GM03348 (cell line): Measurements from ENCODE around the gene SEMA3E.
"Not testable (repeated sequence)": the region's sequence is repeated elsewhere in the genome, so short reads cannot be mapped to it uniquely, and the experiment has no call there.

Experiments
- DNase-seq: peaks from one replicate; pipeline ENCODE4 v3.0.0; 2012; ENCODE audit warnings: low spot score

SEMA3E gene

DNA sequence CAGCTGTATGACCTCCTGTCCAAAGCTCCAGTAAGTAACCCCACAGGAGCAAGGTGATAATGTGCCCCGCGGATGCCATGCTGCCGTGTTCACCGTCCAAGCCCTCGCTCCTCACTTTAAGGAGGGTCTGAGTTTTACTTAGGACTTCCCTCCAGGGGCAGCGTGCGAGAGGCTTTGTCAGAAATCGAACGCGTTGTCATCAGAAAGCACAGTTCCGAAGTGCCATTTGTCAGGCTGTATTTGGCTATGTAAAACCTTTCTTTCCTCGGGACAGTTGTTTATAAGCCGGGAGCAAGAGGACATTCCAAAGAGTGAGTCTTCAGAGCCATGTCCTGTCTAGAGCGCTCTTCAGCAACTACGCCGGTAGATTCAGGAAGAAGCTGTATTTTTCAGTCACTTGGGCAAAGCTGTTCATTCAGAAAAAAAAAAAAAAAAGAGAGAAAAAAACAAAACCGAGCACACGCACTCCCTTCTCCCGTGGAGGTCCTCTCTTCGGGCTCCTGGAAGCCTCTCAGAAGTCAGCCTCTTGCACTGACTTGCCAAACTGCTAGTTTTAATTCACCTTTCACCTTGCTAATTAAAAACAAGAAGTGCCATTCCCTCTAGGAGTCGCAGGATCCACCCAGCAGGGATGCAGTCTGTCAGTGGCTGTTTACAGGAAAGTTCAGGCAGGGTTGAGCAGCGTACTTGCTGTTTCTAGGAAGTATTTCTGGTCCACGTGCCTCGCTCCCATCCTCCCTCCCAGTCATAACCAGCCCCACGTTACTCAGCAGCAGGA lies at the start of gene SEMA3E:
Gene SEMA3E, minus strand, starts transcription at position 676 of the 778 bp plus-strand sequence.
- DNase-seq, result peak; percentile 24

- DNase-seq, result no peak
Observed at GRCh38 chr7:83697804-83698530, 49.0 kb upstream of the SEMA3E start.

- no peak for DNase-seq
Observed at GRCh38 chr7:83696101-83696500, 47.2 kb upstream of the SEMA3E start.

DNA sequence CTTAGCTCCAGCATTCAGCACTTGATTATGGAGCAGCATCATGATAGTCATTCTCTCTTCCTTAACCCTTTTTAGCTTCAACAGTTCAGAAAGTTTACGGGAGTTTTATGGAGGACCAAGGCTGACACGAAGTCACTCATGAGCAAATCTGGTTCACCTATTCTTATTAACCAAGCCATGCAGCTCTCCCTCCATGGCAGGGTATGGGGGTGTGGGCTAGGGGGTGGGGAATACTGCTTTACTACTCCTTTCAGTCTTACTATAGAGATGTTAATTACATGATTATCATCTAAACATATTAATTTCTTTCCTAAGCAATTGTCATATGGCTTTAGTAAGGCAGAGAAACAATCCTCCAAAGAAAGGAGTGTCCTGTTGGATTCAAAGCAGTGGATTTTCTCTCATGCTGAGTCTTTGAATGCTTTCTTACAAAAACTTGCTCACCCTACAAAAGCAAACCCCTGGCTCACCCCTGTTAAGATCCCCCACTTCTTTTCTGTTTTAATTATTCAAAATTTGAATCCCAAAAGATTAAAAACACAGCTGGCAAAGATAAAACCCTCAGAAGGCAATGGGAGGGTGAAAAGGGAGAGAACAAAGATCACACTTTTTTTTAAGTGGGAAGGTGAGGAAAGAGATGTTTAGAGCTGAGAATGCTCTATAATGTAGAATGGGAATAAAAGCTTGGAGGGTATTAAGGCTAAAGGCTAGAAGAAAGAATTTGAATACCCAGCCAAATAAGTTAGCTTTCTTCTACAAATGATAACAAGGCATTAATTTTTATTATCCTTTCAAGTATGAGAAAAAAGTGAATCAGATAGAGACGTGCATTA lies 46.4 kb upstream of the SEMA3E start:
- no peak for DNase-seq

DNA sequence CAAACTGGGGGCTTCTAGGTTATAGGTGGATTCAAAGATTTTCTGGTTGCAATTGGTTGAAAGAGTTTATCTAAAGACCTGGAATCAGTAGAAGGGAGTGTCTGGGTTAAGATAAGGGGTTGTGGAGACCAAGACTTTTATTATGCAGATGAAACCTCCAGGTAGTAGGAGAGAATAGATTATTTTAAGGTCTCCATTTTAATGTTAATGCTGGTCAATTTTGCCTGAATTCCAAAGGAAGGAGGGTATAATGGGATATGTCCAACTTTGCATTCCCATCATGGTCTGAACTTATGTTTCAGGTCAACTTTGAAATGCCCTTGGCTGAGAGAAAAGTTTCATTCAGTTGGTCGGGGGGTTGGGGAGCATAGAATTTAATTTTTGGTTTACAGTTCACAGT lies 44.3 kb upstream of the SEMA3E start:
- DNase-seq, result no peak

DNA sequence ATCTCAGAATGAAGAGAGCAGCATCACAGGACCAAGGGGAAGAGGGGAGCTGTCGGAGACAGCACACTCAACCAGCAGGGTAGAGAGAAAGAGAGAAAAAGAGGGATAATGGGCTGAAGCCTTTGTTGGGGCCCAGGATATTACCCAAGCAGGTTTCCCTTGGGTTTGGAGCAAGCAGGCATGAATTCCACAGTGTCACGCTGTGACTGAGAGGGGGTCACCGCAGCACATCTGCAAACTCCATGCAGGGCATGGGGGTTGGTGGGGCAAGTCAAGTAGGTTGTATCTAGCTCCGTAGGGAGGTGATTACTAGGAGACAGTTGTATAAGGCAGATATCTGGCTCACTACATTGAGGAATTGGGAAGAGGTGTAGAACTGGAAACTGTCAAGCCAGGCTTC lies 42.2 kb upstream of the SEMA3E start:
- DNase-seq, result no peak

- no peak for DNase-seq
Observed at GRCh38 chr7:83689855-83690254, 40.9 kb upstream of the SEMA3E start.

- no peak for DNase-seq
Observed at GRCh38 chr7:83686416-83686815, 37.5 kb upstream of the SEMA3E start.

DNA sequence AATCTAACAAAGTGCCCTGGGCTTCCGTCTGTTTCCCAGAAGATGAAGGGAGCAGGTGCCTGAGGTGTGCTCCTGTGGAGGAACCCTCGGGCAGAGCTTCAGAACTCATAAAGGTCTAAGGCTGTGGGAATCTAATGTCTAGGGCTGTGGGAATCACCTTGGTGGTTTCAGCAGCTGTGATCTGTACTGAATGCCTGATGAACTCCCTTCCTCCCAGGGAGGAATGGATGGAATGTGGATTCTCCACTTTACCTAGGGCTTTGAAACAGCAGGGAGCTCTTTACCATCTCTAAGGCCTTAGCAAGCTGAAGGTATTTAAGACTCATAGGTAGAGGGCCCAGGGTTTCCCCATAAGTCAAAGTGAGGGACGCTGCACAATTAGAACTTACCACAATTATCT lies 36.0 kb upstream of the SEMA3E start:
- no peak for DNase-seq

GRCh38 chr7:83681200-83681778 lies 32.4 kb upstream of the SEMA3E start:
- DNase-seq, result no peak

- peak; percentile 74 for DNase-seq
Observed at GRCh38 chr7:83677180-83677866, 28.4 kb upstream of the SEMA3E start.

DNA sequence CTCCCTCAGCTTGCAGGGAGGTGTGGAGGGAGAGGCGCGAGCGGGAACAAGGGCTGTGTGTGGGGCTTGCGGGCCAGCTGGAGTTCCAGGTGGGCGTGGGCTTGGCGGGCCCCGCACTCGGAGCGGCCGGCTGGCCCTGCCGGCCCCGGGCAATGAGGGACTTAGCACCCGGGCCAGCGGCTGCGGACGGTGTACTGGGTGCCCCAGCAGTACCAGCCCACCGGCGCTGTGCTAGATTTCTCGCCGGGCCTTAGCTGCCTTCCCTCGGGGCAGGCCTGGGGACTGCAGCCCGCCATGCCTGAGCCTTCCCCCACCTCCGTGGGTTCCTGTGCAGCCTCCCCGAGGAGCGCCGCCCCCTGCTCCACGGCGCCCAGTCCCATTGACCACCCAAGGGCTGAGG lies 24.4 kb upstream of the SEMA3E start:
- not testable (repeated sequence) for DNase-seq

DNA sequence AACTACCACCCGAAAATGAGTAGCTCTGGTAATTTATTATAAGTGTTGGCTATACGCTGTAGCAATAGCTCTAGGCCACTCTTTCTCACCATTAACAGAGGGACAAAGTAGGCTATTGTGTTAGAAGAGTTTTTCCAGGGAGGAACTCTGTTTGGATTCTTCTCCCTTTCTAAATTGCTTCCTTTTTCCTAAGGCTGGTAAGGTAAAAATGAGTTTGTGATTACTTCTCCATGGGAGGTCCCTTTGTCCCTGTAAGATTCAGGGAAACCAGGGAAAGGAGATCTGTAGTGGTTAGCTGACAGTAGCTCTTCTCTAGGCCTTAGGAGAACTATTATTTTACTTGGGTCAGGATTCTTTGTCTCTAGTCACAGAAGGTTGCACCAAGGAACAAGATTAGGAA lies 23.2 kb upstream of the SEMA3E start:
- no peak for DNase-seq

DNA sequence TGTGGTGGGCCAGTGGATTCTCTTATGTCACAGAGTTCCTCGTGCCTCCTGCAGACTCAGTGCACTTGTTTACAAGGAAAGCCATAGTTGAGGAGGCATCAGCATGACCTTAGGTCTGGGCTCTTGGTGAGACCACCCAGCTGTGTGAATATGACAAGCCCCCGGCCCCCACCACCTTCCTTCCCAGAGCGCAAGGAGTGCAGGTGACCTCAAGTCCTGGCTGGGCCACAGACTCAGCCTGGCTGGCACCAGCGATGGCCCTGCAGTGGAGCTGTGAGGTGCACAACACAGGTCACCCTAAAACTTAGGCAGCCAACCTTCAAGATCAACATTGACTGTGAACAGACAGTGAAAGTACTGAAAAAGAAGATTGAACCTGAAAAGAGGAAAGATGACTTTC lies 14.2 kb upstream of the SEMA3E start:
- DNase-seq, result no peak

DNA sequence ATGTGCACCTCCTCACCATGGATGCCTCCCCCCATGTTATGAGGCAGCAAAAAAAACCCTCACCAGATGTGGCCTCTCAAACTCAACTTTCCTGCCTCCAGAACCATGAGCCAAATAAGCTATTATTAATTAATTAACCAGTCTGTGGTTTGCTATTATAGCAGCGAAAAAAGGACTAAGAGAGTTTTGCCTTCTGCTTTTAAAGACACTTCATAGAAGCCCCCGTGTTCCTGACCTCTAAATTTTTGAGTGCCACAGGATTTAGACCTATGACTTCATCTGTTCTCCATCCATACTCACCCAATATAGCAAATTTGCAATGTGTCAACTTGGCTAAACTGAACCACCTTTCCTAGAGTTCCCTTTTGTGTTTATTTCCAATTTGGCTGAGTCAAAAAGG lies 9.2 kb upstream of the SEMA3E start:
- DNase-seq, result no peak

GRCh38 chr7:83655951-83656556 lies 7.1 kb upstream of the SEMA3E start:
- DNase-seq, result peak; percentile 55

DNA sequence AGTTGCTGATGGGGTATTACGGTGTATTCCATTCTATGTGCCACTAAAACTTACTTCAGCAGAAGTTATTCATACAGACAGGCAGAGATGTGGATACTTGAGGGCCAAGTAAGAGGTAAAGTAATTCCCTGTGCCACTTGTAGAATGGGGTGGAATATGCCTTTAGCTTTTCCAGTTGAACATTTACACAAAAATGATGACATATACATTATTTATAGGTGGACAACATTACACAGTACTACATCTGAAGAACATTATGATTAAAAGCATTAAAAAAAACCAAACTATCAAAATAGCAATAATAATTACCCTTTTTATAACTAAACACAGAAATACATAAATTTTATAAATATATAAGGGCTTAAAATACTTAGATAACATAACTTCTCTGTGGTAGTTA lies 3.5 kb upstream of the SEMA3E start:
- no peak for DNase-seq

DNA sequence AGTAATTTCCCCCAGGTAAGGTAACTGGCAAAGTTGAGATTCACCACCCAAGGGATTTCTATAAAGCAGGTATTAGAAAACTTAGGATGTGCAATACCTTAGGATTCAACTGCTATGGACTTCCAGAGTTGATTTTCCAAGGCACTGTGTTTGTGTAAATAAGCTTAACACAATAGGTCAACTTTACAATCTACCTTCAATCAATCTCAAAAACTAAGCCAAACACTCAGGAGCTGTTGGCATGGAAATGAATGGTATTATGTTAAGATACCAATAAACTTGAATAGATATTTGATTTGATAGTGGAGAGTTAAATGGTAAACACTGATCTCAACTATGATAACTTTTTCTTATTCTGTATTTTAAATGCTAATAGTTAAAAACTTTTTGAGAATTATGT lies 762 bp upstream of the SEMA3E start:
- no peak for DNase-seq

DNA sequence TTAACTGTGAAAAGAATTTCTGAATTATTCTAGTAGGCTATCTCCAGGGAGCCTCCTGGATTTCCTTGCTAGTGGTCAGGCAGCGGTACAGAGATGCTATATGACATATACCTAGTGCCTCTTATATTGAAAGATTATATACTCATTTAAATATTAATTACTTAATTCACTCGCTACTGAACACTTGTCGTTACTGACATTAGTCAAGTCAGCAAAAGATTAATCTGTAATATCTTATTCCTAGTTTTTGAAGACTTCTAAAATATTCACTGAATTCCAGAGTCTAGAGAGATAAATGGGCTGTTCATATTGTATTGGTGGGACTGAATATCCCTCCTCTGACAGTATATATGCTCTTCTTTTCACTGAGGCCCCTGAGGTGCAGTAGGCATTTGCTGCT lies 2.9 kb downstream of the SEMA3E start:
- DNase-seq, result no peak

GRCh38 chr7:83643739-83644138 lies 5.2 kb downstream of the SEMA3E start:
- no peak for DNase-seq

- no peak for DNase-seq
Observed at GRCh38 chr7:83643012-83643411, 5.9 kb downstream of the SEMA3E start.
